Endodermal cell (in vitro differentiated cells): Measurements from ENCODE around the gene ANKH. TPM values are rescaled to one million over a fixed set of nuclear protein-coding genes. Genes with fewer than 3 reads are reported as not detected.

Source experiments
- DNase-seq: peaks from one replicate; pipeline ENCODE4 v3.0.0-alpha.2; 2017
- H3K27ac ChIP-seq: 2 replicates; pipeline ENCODE4 v1.5.1; 2013; ENCODE audit warnings: mild to moderate bottlenecking, low read depth, low read length, moderate library complexity
- H3K27me3 ChIP-seq: 2 replicates; pipeline ENCODE4 v1.6.1; 2013; ENCODE audit warnings: mild to moderate bottlenecking, low read length, moderate library complexity; ENCODE audit not compliant: insufficient read depth, control insufficient read depth, poor library complexity, severe bottlenecking
- H3K36me3 ChIP-seq: 2 replicates; pipeline ENCODE4 v1.7.0; 2013; ENCODE audit warnings: mild to moderate bottlenecking, low read length, moderate library complexity; ENCODE audit not compliant: control insufficient read depth, insufficient read depth
- H3K4me1 ChIP-seq: one replicate; pipeline ENCODE4 v1.7.0; 2013; ENCODE audit warnings: low read length; ENCODE audit not compliant: control insufficient read depth, insufficient read depth
- H3K4me3 ChIP-seq: 2 replicates; pipeline ENCODE4 v1.5.1; 2013; ENCODE audit warnings: mild to moderate bottlenecking, low read length, moderate library complexity
- H3K9ac ChIP-seq: 2 replicates; pipeline ENCODE4 v1.6.1; 2013; ENCODE audit warnings: mild to moderate bottlenecking, low read length, moderate library complexity; ENCODE audit not compliant: poor library complexity, severe bottlenecking; ENCODE audit errors: extremely low read depth
- H3K9me3 ChIP-seq: 2 replicates; pipeline ENCODE4 v1.6.1; 2013; ENCODE audit warnings: mild to moderate bottlenecking, low read length, moderate library complexity; ENCODE audit not compliant: control insufficient read depth
- H3K27ac Mint-ChIP-seq: 2 replicates; pipeline ENCODE4 v1.8.0; 2020; ENCODE audit warnings: mixed read lengths
- H3K27me3 Mint-ChIP-seq: 2 replicates; pipeline ENCODE4 v1.8.0; 2021; ENCODE audit warnings: mild to moderate bottlenecking, mixed read lengths; ENCODE audit not compliant: insufficient read depth
- H3K36me3 Mint-ChIP-seq: 2 replicates; pipeline ENCODE4 v1.8.0; 2020; ENCODE audit warnings: low read depth, mixed read lengths
- H3K4me1 Mint-ChIP-seq: 2 replicates; pipeline ENCODE4 v1.8.0; 2020; ENCODE audit warnings: mixed read lengths
- H3K4me3 Mint-ChIP-seq: 2 replicates; pipeline ENCODE4 v1.8.0; 2020; ENCODE audit warnings: mild to moderate bottlenecking, moderate library complexity, mixed read lengths
- H3K9me3 Mint-ChIP-seq: 2 replicates; pipeline ENCODE4 v1.8.0; 2020; ENCODE audit warnings: mild to moderate bottlenecking, mixed read lengths
- CTCF ChIP-seq: fragments of 200-600 bp; sonication (generic); conservative IDR thresholded peaks from 2 replicates; pipeline ENCODE4 v1.5.0; 2021; ENCODE audit warnings: antibody characterized with exemption, mild to moderate bottlenecking
- WGBS, 2 experiments: methylation state at CpG; one replicate each; pipeline versions ENCODE4 v1.1.5 to v1.1.7; 2013; ENCODE audit warnings: missing lambda C conversion rate in 2 of 2, mixed read lengths in 1 of 2; ENCODE audit not compliant: insufficient coverage in 1 of 2, insufficient read length in 1 of 2; 5-methylcytosine and 5-hydroxymethylcytosine counted together
- total RNA-seq, 2 donors: library from RNA; stranded (reverse); fragmentation: NEBNext Ultra II Directional in 1 of 2; extraction: Animal tissue kit (Norgen Biotek cat#: 25700) in 1 of 2; gene quantifications; 2 replicates in 1 of 2; 3 replicates in 1 of 2; pipeline ENCODE4 v1.2.1, GENCODE V29; 2021

ANKH gene
- total RNA-seq, 2 donors from 2014 or later: 26.5 to 43.4 TPM

GRCh38 chr5:14810928-14811572 is 60.5 kb downstream of the ANKH start:
- Mint-ChIP-seq H3K4me1 (no peaks in the 10 kb centered on the region), H3K27me3 (no peaks in the 10 kb centered on the region), H3K36me3 (peaks cover 2% of the 10 kb centered on the region), H3K4me3 (no peak overlapping the region), H3K9me3 (no peaks in the 10 kb centered on the region), H3K27ac (no peak overlapping the region)
- Histone ChIP-seq H3K27me3 (no peaks in the 10 kb centered on the region), H3K4me1 (no peaks in the 10 kb centered on the region), H3K27ac (no peak overlapping the region), H3K9ac (no peak overlapping the region), H3K4me3 (no peak overlapping the region), H3K36me3 (no peaks in the 10 kb centered on the region), H3K9me3 (no peaks in the 10 kb centered on the region)
- no peak for DNase-seq
- whole genome bisulfite sequencing, 2 experiments: 93 to 100% methylated on average over 5 to 12 of the region's 12 CpGs
- no peak for TF ChIP-seq CTCF

GRCh38 chr5:14810282-14810681 is 61.3 kb downstream of the ANKH start:
- Mint-ChIP-seq H3K27me3 (no peaks in the 10 kb centered on the region), H3K9me3 (no peaks in the 10 kb centered on the region), H3K36me3 (peaks cover 2% of the 10 kb centered on the region), H3K4me1 (no peaks in the 10 kb centered on the region), H3K4me3 (no peak overlapping the region), H3K27ac (no peak overlapping the region)
- Histone ChIP-seq H3K27ac (no peak overlapping the region), H3K4me1 (no peaks in the 10 kb centered on the region), H3K36me3 (no peaks in the 10 kb centered on the region), H3K27me3 (no peaks in the 10 kb centered on the region), H3K4me3 (no peak overlapping the region), H3K9me3 (no peaks in the 10 kb centered on the region), H3K9ac (no peak overlapping the region)
- DNase-seq: no peak
- TF ChIP-seq CTCF: no peak
- 80 to 94% methylated on average over 6 of the region's 6 CpGs for WGBS, 2 experiments

GRCh38 chr5:14809369-14810155 is 62.0 kb downstream of the ANKH start:
- H3K27ac ChIP-seq: no peak overlapping the region
- no peaks in the 10 kb centered on the region for H3K4me1 Mint-ChIP-seq
- no peak for TF ChIP-seq CTCF

More at GRCh38 chr5:14809369-14810155, 62.0 kb downstream of the ANKH start:
- H3K9ac ChIP-seq: no peak overlapping the region
- H3K4me3 ChIP-seq: no peak overlapping the region
- Mint-ChIP-seq H3K27ac (no peak overlapping the region), H3K36me3 (peaks cover 2% of the 10 kb centered on the region), H3K4me3 (no peak overlapping the region), H3K9me3 (no peaks in the 10 kb centered on the region), H3K27me3 (no peaks in the 10 kb centered on the region)
- no peak for DNase-seq
- no peaks in the 10 kb centered on the region for H3K36me3 ChIP-seq
- H3K27me3 ChIP-seq: no peaks in the 10 kb centered on the region
- no peaks in the 10 kb centered on the region for H3K4me1 ChIP-seq
- WGBS, 2 experiments: 84 to 87% methylated on average over 8 to 11 of the region's 11 CpGs
- no peaks in the 10 kb centered on the region for H3K9me3 ChIP-seq
